SW 1271 (cell line): ENCODE data around the gene RNF212B.

Source experiments
- DNase-seq, 2 experiments: peaks; one replicate each; lab custom pipeline; 2025; lab: John Stamatoyannopoulos, UW

RNF212B gene

GRCh38 chr14:23320584-23321571 is 83.1 kb downstream of the RNF212B start, which contains the start of gene PABPN1:
Gene PABPN1, plus strand, starts transcription at chr14:23321457. Its CDS starts 13 bp downstream, at chr14:23321470.
- DNase-seq = peak; percentile 98 to 100

- peak in 1 of 2 experiments; percentile 39 for DNase-seq
Measured at GRCh38 chr14:23321572-23322547, 84.1 kb downstream of the RNF212B start.
